Activated T-helper 1 cell treated with Interleukin-2 at 50 U/mL for 16 hours (primary cell): Measurements from ENCODE around the gene NSUN6.

Experiments
- DNase-seq: peaks from one replicate; pipeline ENCODE4 v3.0.0-alpha.2; 2020; ENCODE audit warnings: low read depth

The NSUN6 gene

DNA sequence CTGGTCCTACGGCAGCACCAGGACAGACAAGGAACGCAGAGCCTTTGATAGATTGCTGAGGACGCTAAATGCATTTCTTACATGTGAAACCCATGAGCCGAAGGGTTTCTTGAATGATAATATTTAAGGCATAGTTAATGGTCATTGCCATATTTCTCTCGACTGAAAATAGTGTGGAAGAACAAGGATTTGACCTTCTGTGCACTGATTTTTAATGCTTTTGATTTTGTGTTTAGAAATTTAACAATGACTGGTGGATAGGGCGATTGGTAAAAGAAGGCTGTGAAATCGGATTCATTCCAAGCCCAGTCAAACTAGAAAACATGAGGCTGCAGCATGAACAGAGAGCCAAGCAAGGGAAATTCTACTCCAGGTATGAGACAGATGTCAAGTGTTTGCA is 150.8 kb downstream of the NSUN6 start:
- no peak for DNase-seq

DNA sequence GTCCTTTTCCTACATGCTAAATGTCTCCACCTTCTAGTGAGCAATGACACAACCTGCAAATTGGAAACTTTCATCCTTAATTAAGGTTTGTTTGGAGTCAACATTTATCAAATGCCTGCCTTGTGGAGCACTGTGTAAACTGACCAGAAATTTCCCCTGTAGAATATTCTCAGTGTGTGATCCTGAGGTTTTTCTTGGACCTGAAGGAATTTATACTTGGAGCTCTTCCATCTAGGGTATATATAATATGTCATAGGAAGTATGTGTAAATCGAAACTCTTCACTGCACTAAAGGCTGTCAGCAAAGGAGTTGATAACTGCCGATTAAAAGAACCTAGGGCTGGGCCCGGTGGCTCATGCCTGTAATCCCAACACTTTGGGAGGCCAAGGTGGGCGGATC is 152.4 kb downstream of the NSUN6 start:
- no peak for DNase-seq

DNA sequence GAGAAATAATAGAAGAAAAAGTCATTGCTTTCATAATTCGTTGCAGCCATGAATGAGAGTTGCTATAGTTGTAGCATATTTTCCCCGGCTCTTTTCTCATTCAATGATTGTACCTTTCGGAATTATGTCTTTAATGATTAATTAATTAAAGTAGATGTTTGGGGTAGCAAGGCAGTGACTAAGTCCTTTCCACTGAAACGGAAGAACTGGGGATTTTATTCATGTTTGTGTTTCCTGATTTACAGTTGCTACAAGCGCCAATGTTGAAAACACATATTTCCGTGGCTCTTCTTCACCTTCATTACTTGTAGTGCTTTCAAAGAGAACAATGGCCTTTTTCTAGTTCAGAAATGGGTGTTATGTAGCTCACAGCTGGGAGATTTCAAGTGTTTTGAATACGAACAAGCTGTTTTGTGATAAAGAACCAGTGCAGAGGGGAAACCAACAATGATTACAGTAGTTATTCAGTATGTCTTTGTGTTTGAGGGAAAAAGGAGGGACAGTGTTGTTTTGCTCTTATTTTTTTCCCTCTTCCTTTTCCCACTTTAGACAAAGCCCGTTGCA is 153.5 kb downstream of the NSUN6 start:
- DNase-seq, result no peak
